Trophoblast cell (in vitro differentiated cells and primary cell): ENCODE data around the gene RPUSD1.

ENCODE experiments used
- DNase-seq, 2 donors: peaks; one replicate each; pipeline ENCODE4 v3.0.0-alpha.2; 2016
- H2AFZ ChIP-seq: 2 replicates; pipeline ENCODE4 v1.6.1; 2013; ENCODE audit warnings: low read length, moderate library complexity, mild to moderate bottlenecking; ENCODE audit not compliant: insufficient read depth, poor library complexity
- H2AK5ac ChIP-seq: 2 replicates; pipeline ENCODE4 v1.6.1; 2013; ENCODE audit warnings: mild to moderate bottlenecking, low read length
- H2BK120ac ChIP-seq: 2 replicates; pipeline ENCODE4 v1.6.1; 2013; ENCODE audit warnings: low read length, mild to moderate bottlenecking, moderate library complexity; ENCODE audit not compliant: insufficient read depth, poor library complexity
- H2BK12ac ChIP-seq: 2 replicates; pipeline ENCODE4 v1.6.1; 2013; ENCODE audit warnings: mild to moderate bottlenecking, low read length, moderate library complexity
- H2BK5ac ChIP-seq: 2 replicates; pipeline ENCODE4 v1.6.1; 2013; ENCODE audit warnings: low read length, low read depth, moderate library complexity, mild to moderate bottlenecking; ENCODE audit not compliant: poor library complexity
- H3K14ac ChIP-seq: 2 replicates; pipeline ENCODE4 v1.6.1; 2013; ENCODE audit warnings: mild to moderate bottlenecking, low read length
- H3K18ac ChIP-seq: 2 replicates; pipeline ENCODE4 v1.6.1; 2013; ENCODE audit warnings: mild to moderate bottlenecking, low read length
- H3K23ac ChIP-seq: 2 replicates; pipeline ENCODE4 v1.6.1; 2013; ENCODE audit warnings: low read length
- H3K27ac ChIP-seq: 2 replicates; pipeline ENCODE4 v1.5.1; 2013; ENCODE audit warnings: low read depth, mild to moderate bottlenecking, inconsistent platforms, low read length, moderate library complexity
- H3K27me3 ChIP-seq: 2 replicates; pipeline ENCODE4 v1.6.1; 2013; ENCODE audit warnings: inconsistent platforms, mild to moderate bottlenecking, low read length, moderate library complexity; ENCODE audit not compliant: insufficient read depth
- H3K36me3 ChIP-seq, 2 experiments: 1 replicate in 1 of 2; 2 replicates in 1 of 2; pipeline ENCODE4 v1.6.1; 2013; ENCODE audit warnings: low read length in 2 of 2, mild to moderate bottlenecking in 2 of 2, moderate library complexity in 1 of 2; ENCODE audit not compliant: insufficient read depth in 2 of 2, control insufficient read depth in 1 of 2
- H3K4ac ChIP-seq: 2 replicates; pipeline ENCODE4 v1.6.1; 2013; ENCODE audit warnings: low read depth, mild to moderate bottlenecking, low read length, moderate library complexity
- H3K4me1 ChIP-seq, 2 experiments: 1 replicate in 1 of 2; 2 replicates in 1 of 2; pipeline ENCODE4 v1.6.1; 2013; ENCODE audit warnings: low read length in 2 of 2, mild to moderate bottlenecking in 2 of 2, moderate library complexity in 1 of 2; ENCODE audit not compliant: insufficient read depth in 2 of 2, control insufficient read depth in 1 of 2
- H3K4me2 ChIP-seq: 2 replicates; pipeline ENCODE4 v1.6.1; 2013; ENCODE audit warnings: inconsistent platforms, mild to moderate bottlenecking, low read length, moderate library complexity
- H3K4me3 ChIP-seq: 2 replicates; pipeline ENCODE4 v1.5.1; 2013; ENCODE audit warnings: mild to moderate bottlenecking, low read depth, low read length, inconsistent platforms
- H3K79me1 ChIP-seq: one replicate; pipeline ENCODE4 v1.6.1; 2013; ENCODE audit warnings: low read length
- H3K79me2 ChIP-seq: 2 replicates; pipeline ENCODE4 v1.6.1; 2013; ENCODE audit warnings: low read length, mild to moderate bottlenecking; ENCODE audit not compliant: control insufficient read depth, insufficient read depth, poor library complexity
- H3K9ac ChIP-seq: 2 replicates; pipeline ENCODE4 v1.6.1; 2013; ENCODE audit warnings: mild to moderate bottlenecking, low read length
- H3K9me3 ChIP-seq: 2 replicates; pipeline ENCODE4 v1.6.1; 2013; ENCODE audit warnings: low read depth, mild to moderate bottlenecking, control low read depth, inconsistent platforms, low read length; ENCODE audit not compliant: insufficient read depth
- H4K12ac ChIP-seq: 2 replicates; pipeline ENCODE4 v1.6.1; 2013; ENCODE audit warnings: low read depth, mild to moderate bottlenecking, low read length, moderate library complexity
- H4K8ac ChIP-seq: 2 replicates; pipeline ENCODE4 v1.6.1; 2013; ENCODE audit warnings: low read depth, mild to moderate bottlenecking, low read length, moderate library complexity
- H4K91ac ChIP-seq: one replicate; pipeline ENCODE4 v1.6.1; 2013; ENCODE audit warnings: low read depth, mild to moderate bottlenecking, low read length, moderate library complexity
- WGBS: extraction: QIAGEN DNeasy Blood & Tissue Kit; methylation state at CpG from one replicate; pipeline ENCODE4 v1.1.7; 2013; ENCODE audit warnings: missing lambda C conversion rate; ENCODE audit not compliant: insufficient read length, insufficient coverage; ENCODE audit errors: extremely low coverage; 5-methylcytosine and 5-hydroxymethylcytosine counted together

Gene RPUSD1

DNA sequence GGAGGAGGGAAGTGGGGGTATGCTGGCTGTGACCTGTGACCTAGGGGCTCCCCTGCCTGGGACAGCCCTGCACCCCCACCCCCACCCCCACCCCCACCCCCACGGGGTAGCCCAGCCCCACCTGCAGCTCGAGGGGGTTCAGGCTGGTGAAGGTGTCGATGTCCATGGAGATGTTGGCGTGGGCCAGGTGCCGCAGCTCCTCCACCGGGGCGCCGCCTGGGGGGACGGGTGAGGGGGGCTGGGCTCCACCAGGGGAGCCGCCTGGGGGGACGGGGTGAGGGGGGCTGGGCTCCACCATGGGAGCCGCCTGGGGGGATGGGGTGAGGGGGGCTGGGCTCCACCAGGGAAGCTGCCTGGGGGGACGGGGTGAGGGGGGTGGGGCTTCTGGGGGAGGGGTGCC, 17.8 kb downstream of the RPUSD1 start:
- no peak overlapping the region for H2BK12ac ChIP-seq
- H4K12ac ChIP-seq: no peak overlapping the region
- H3K14ac ChIP-seq: no peak overlapping the region
- no peaks in the 10 kb centered on the region for H3K4me1 ChIP-seq
- H2BK120ac ChIP-seq: no peak overlapping the region
- no peaks in the 10 kb centered on the region for H3K36me3 ChIP-seq
- no peak overlapping the region for H2AFZ ChIP-seq
- WGBS: no CpG with 5 or more reads among the region's 13 CpGs
- H3K4me2 ChIP-seq: no peak overlapping the region
- no peak overlapping the region for H4K91ac ChIP-seq
- peaks cover 2% of the 10 kb centered on the region for H3K9me3 ChIP-seq
- H3K9ac ChIP-seq: no peak overlapping the region
- no peaks in the 10 kb centered on the region for H3K79me2 ChIP-seq
- H2AK5ac ChIP-seq: no peak overlapping the region
- H3K4ac ChIP-seq: no peak overlapping the region
- H2BK5ac ChIP-seq: no peak overlapping the region
- H3K79me1 ChIP-seq: no peaks in the 10 kb centered on the region
- H3K27me3 ChIP-seq: no peaks in the 10 kb centered on the region
- no peak overlapping the region for H3K4me3 ChIP-seq
- H4K8ac ChIP-seq: no peak overlapping the region
- no peak overlapping the region for H3K18ac ChIP-seq
- no peak overlapping the region for H3K23ac ChIP-seq
- no peak for DNase-seq
- no peak overlapping the region for H3K27ac ChIP-seq

DNA sequence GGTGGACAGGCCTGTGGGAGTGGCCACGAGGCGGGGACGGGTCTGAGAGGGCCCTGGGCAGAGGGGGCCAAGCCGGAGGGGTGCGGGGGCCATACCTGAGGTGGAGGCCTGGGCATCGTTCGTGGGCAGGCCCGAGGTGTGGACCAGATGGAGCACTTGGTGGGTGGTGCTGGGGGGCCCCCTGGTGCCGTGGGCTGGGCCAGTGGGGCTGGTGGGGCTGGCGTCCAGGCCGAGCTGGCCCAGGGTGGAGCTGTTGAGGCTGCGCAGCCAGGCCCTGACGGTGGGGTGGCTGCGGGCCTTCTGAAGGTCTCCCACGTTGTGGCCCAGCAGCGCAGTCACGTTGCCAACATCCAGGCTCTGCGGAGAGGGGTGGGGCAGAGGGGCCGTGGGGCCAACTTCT, 18.2 kb downstream of the RPUSD1 start:
- peaks cover 2% of the 10 kb centered on the region for H3K9me3 ChIP-seq
- H2BK120ac ChIP-seq: no peak overlapping the region
- H3K4me2 ChIP-seq: no peak overlapping the region
- H3K4ac ChIP-seq: no peak overlapping the region
- H3K4me3 ChIP-seq: no peak overlapping the region
- H4K12ac ChIP-seq: no peak overlapping the region
- no peak overlapping the region for H3K9ac ChIP-seq
- H2BK5ac ChIP-seq: no peak overlapping the region
- H2BK12ac ChIP-seq: no peak overlapping the region
- H2AFZ ChIP-seq: no peak overlapping the region
- H4K8ac ChIP-seq: no peak overlapping the region
- no CpG with 5 or more reads among the region's 19 CpGs for WGBS
- H3K4me1 ChIP-seq: no peaks in the 10 kb centered on the region
- H3K14ac ChIP-seq: no peak overlapping the region
- no peaks in the 10 kb centered on the region for H3K36me3 ChIP-seq
- no peak for DNase-seq
- no peak overlapping the region for H3K18ac ChIP-seq
- no peak overlapping the region for H3K23ac ChIP-seq
- no peaks in the 10 kb centered on the region for H3K79me2 ChIP-seq
- H2AK5ac ChIP-seq: no peak overlapping the region
- no peaks in the 10 kb centered on the region for H3K79me1 ChIP-seq
- no peak overlapping the region for H4K91ac ChIP-seq
- no peaks in the 10 kb centered on the region for H3K27me3 ChIP-seq
- no peak overlapping the region for H3K27ac ChIP-seq

DNA sequence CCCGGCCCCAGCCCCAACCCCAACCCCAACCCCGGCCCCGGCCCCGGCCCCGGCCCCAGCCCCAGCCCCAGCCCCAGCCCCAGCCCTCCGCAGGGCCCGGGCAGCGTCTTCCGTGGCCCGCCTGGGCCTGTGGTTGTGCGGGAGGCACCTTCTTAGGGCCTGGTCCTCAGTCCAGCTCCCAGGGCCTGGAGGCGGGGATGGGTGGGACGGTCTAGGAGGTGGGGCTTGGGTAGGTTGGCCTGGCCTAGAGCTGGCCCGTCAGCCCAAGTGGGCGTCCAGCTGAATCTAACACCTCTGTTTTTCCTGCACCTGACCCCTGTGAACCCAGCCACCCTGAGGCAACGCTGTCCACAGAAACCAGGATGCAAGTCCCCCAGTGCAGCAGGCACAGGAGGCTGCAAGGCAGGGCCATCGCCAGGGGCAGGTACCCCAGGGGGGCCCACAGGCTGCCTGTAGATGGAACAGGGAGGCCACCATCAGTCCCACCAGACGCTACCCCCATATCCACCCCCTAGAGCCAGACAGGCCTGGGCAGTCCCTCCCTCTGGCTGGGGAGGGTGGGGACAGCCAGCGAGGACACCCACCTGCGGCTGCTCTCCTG, 18.9 kb downstream of the RPUSD1 start:
- H2BK12ac ChIP-seq: no peak overlapping the region
- no peak overlapping the region for H2BK120ac ChIP-seq
- H3K18ac ChIP-seq: no peak overlapping the region
- no peak overlapping the region for H2AK5ac ChIP-seq
- H3K4me3 ChIP-seq: no peak overlapping the region
- no peak overlapping the region for H3K9ac ChIP-seq
- no peaks in the 10 kb centered on the region for H3K27me3 ChIP-seq
- no peaks in the 10 kb centered on the region for H3K4me1 ChIP-seq
- WGBS: no CpG with 5 or more reads among the region's 20 CpGs
- no peak overlapping the region for H3K27ac ChIP-seq
- no peak overlapping the region for H4K12ac ChIP-seq
- no peaks in the 10 kb centered on the region for H3K79me1 ChIP-seq
- H4K8ac ChIP-seq: no peak overlapping the region
- no peak overlapping the region for H2BK5ac ChIP-seq
- DNase-seq: no peak
- H3K9me3 ChIP-seq: peaks cover 4% of the 10 kb centered on the region
- no peak overlapping the region for H3K4me2 ChIP-seq
- H2AFZ ChIP-seq: no peak overlapping the region
- no peak overlapping the region for H4K91ac ChIP-seq
- no peaks in the 10 kb centered on the region for H3K36me3 ChIP-seq
- H3K4ac ChIP-seq: no peak overlapping the region
- no peak overlapping the region for H3K14ac ChIP-seq
- H3K79me2 ChIP-seq: no peaks in the 10 kb centered on the region
- no peak overlapping the region for H3K23ac ChIP-seq

DNA sequence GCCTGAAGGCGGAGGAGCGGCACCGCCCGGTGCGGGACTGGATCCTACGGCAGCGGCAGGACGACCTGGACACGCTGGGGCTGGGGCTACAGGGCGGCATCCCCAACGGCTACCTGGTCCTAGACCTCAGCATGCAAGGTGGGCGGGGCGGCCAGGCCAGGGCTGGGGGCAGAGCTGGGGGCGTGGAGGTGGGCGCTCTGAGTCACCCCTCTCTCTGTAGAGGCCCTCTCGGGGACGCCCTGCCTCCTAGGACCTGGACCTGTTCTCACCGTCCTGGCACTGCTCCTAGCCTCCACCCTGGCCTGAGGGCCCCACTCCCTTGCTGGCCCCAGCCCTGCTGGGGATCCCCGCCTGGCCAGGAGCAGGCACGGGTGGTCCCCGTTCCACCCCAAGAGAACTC, 19.8 kb downstream of the RPUSD1 start:
- Histone ChIP-seq H3K4me3 (peak overlapping the region; percentile 23), H2BK120ac (no peak overlapping the region), H3K14ac (no peak overlapping the region), H3K27me3 (no peaks in the 10 kb centered on the region), H2AFZ (no peak overlapping the region), H4K91ac (no peak overlapping the region), H4K8ac (no peak overlapping the region), H3K9me3 (peaks cover 4% of the 10 kb centered on the region), H2BK12ac (no peak overlapping the region), H3K27ac (no peak overlapping the region), H3K4me1 (no peaks in the 10 kb centered on the region), H3K79me2 (no peaks in the 10 kb centered on the region), H3K23ac (no peak overlapping the region), H3K36me3 (no peaks in the 10 kb centered on the region), H3K79me1 (no peaks in the 10 kb centered on the region), H3K4me2 (no peak overlapping the region), H2AK5ac (no peak overlapping the region), H2BK5ac (no peak overlapping the region), H3K9ac (no peak overlapping the region), H3K18ac (no peak overlapping the region), H4K12ac (no peak overlapping the region), H3K4ac (no peak overlapping the region)
- no CpG with 5 or more reads among the region's 21 CpGs for WGBS
- DNase-seq: no peak
